Dermis blood vessel endothelial cell (primary cell): Measurements from ENCODE around the gene FXYD7. TPM values are rescaled to one million over a fixed set of nuclear protein-coding genes. Genes with fewer than 3 reads are reported as not detected.
"Not testable (repeated sequence)": the region's sequence is repeated elsewhere in the genome, so short reads cannot be mapped to it uniquely, and the experiment has no call there.

Experiments
- DNase-seq: peaks from one replicate; pipeline ENCODE4 v3.0.0; 2010
- total RNA-seq: library from RNA; depleted of rRNA; stranded (reverse); fragments of >200 nt; gene quantifications from 2 replicates; pipeline ENCODE4 v1.2.3, GENCODE V29; 2014

The FXYD7 gene, protein sequence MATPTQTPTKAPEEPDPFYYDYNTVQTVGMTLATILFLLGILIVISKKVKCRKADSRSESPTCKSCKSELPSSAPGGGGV
- not detected in 2 replicates for total RNA-seq

DNA sequence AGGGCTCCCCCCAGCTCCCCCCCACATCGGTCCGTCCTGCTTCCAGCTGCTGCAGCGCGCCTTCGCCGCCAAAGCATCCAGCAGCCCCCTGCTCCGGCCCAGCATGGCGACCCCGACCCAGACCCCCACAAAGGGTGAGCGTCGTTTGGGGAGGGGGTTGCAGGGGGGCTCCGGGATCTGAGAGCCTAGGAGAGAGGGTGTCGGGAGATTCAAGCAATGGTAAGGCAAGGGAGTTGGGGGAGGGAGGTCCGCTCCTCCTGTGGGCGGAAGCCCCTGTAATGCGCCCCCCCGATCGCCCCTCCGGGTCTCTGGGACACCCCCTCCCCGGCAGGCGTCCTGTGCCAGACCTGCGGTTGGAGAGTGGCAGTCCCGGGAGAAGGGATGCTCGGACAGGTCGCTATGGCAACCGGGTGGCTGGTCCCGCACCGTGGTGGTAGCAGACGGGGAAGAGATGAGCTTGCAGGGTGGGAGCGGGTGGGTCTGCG, at the start of gene FXYD7:
TSS of gene FXYD7 (plus strand) at position 25 of the 485 bp plus-strand sequence. CDS start at position 104, 79 bp downstream.
- DNase-seq, result no peak

DNA sequence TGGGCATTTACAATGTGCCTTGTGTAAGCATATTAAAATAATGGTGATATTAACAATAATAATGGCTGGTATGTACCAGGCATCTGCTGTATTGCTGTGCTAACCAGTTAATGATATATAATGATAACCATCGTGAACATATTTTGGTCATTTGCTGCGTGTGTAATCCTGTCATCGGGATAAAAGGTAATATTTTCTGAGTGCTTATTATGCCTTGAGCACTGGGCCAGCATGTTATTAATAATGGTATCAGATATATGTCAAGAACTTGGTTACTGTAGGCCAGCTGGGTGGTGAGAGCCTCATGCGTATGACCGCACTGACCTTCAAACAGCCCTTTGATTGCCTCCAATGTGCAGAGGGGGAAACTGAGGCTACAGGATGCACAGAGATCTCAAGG, 49.6 kb upstream of the FXYD7 start:
- no peak for DNase-seq

DNA sequence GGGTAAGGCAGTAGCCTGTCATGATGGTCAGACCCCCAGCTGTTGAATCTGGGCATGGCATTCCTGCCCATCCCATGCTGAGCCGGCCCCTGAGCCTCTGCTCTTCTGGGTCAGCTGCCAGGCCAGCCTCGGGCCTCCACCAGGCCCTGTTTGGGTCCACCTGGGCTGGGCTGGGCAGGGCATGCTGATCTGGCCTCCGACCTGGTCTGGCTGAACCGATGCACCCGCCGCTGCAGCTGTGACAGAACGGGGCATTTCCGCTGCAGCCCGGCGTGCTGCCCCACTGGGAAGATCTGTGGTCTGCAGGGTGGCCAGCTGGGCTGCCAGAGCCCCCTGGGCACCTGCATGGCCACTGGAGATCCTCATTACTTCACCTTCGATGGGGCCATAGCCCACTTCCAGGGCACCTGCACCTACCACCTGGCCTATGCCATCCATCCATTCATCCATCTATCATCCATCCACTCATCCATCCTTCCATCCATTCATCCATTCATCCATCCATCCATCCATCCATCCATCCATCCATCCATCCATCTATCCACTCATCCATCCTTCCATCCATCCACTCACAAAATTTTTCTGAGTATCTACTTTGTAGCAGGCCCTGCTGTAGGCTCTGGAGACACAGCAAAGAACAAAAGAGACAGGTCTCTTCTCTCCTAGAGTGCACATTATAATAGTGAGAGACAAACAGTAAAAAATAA, 49.0 kb upstream of the FXYD7 start:
- no peak for DNase-seq

DNA sequence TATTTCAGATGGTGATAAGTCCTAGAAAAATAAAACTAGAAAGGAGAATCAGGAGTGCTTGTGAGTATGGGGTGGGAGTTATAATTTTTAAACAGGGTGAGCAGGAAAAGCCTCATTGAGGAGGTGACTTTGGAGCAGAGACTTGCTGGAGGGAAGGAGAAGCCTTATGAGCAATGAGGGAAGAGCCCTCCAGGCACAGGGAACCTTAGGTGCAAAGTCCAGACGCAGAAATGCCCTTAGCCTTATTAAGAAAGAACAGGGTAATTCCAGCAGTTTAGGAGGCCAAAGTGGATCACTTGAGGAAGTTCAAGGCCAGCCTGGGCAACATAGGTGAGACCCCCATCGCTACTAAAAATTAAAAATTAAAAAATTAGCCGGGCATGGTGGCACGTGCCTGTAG, 48.4 kb upstream of the FXYD7 start:
- DNase-seq, result no peak

DNA sequence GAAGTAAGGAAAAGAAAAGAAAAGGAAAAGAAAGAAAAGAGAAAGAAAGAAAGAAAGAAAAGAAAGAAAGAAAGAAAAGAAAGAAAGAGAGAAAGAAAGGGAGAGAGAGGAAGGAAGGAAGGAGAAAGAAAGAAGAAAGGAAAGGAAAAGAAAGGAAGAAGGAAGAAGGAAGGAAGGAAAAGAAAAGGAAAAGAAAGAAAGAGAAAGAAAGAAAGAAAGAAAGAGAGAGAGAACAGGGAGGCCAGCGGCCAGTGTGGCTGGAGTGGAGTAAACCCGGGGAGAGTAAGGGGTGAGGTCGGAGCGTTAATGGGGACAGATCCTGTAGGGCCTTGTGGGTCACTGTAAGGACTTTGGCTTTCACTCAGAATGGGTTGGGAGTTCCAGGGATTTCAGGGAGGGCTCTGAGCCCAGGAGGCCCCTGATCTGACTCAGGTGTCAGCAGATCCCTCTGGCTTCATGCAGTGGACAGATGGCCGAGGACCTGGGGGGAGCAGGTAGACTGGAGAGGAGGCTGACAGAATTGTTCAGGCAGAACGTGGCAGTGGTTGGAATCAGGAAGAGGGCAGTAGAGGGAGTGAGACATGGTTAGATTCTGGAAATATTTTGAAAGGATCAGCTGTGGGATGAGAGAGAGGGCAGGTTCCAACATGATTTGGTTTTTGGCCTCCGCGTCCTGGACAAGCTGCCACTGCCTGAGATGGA, 47.2 kb upstream of the FXYD7 start:
- no peak for DNase-seq

DNA sequence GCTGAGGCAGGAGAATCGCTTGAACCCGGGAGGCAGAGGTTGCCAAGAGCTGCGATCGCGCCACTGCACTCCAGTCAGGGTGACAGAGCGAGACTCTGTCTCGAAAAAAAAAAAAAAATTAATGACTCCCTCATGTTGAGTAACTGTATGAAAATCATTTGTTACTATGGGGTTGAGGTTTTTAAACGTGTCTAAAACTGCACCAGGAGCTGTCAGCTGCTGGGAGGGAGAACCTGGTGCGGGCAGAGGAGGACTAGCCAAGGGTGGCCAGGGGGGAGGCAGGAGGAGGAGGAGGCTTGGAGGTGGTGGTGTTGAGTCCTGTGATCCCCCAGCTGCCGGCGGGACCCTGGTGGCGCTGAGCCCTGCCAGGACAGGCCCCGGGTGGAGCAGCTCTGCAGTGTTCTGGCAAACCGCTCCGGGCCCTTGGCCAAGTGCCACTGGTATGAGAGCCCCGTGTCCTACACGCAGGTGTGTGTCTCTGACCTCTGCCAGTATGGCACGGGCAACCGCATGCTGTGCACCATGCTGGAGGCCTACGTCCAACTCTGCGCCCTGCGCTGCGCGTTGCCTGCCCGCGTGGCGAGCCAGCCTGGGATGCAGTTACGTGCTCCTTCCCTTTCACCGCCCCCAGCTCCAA, 44.5 kb upstream of the FXYD7 start:
- no peak for DNase-seq

DNA sequence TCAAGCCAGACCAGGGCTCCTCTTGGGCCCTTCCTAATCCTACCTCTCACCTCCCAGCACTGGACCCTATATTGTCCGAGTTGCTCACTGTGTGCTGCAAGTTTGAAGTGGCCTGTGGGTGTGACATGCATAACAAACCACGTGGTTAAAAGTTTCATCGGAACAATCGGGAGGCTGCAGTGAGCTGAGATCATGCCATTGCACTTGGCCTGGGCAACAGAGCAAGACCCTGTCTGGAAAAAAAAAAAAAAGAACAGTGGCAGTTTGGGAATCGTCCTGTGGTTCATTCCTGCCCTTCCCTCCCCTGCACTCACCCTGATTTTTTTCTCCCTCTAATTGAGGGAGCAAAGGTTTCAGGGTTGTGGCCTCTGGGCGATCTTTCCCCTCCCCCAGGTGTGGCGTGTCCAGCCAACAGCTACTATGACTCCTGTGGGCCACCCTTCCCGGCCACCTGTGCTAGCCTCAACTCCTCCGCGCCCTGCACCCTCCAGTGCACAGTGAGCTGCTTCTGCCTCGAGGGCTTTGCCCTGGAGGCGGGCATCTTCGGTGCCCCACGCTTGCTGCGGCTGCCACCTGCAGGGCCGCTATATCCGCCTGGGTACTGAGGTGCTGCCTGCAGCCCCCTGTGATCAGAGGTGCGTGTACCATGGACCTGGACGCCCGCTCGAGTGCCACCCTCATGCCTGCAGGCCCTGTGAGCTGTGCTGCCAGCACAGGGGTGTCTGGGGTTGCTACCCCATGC, 43.7 kb upstream of the FXYD7 start:
- no peak for DNase-seq

DNA sequence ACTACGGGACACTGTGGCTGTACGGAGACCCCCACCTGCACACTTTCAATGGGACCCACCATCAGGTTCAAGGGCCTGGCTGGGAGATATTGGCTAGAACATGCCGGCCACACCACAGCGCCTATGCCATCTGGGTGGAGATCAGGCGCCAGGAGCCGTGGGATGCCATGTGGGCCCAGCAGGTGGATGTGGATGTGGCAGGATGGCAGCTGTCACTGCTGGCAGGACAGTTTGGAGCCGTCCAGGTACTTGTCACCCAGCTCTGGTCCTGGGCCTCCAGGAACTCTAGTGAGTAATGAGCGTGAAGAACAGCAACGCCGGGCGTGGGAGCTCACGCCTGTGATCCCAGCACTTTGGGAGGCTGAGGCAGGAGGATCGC, 43.2 kb upstream of the FXYD7 start:
- no peak for DNase-seq

DNA sequence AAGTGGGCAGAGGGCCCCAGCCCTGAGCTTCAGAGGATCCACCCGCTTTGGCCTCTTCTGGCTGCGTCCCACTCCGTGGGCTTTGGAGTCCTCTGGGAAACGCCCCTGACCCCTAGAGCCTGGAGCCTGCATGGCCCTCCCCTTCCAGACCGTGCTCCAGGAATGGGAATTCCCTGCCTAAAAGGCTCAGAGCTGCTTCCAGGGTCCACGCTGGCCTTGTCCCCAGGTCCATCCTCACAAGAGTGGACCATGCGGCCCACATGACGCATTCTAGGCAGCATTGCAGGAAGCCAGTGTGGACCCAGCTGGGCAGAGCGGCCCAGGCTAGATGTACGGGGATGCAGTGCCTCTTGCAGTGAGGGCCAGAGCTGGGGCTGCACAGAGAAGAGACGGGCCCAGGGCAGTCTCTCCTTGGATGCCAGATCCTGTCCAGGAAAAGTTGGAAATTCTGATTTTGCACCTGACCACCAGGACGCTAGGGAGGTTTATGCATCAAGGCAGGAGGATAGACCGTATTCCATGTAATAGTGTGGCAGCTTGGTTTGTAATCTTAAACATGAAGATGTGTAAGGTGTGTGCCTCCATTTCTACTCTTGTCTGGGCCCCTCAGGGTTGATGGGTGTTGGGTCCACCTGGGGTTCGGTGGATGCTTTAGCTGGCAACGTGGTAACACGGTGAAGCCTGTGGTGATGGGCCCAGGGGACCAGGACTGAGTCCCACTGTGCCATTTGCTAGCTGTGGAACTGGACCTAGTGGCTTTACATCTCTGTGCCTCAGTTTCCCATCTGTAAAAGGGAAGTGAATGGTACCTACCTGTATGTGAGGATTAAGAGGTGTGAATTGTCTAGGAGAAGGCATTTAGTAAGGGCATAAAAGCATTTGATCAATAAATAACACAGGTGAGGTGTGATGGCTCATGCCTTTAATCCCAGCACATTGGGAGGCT, 42.2 kb upstream of the FXYD7 start:
- no peak for DNase-seq

DNA sequence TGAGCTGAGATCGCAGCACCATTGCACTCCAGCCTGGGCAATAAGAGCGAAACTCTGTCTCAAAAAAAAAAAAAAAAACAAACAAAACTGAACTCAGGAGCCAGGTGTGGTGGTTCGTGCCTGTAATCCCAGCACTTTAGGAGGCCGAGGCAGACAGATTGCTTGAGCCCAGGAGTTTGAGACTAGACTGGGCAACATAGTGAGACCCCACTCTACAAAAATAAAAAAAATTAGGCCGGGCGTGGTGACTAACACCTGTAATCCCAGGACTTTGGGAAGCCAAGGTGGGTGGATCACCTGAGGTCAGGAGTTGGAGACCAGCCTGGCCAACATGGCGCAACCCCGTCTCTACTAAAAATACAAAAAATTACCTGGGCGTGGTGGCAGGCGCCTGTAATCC, 41.1 kb upstream of the FXYD7 start:
- not testable (repeated sequence) for DNase-seq

DNA sequence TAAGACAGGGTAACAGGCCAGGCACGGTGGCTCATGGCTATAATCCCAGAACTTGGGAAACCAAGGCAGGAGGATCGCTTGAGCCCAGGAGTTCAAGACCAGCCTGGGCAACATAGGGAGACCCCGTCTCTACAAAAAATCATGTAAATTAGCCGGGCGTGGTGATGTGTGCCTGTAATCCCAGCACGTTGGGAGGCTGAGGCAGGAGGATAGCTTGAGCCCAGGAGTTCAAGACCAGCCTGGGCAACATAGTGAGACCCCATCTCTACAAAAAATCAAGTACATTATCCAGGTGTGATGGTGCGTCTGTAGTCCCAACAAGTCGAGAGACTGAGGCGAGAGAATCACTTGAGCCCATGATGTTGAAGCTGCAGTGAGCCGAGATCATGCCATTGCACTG, 39.4 kb upstream of the FXYD7 start:
- not testable (repeated sequence) for DNase-seq

DNA sequence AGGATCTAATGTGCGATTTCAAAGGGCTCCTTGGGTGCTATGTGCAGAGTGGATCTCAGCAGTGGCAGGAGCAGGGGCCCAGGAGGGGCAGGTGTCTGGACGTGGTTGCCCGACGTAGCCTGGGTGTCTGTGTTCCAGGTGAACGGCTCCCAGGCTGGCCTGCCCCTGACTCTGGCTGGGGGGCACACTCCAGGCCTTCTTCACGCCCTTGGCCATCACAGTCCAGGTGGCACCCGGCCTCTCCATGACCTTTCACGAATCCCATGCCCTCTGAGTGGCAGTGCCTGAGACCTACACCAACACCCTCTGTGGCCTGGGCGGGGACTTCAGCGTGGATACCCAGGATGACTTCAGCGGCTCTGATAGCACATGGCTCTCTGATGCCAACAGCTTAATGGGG, 38.7 kb upstream of the FXYD7 start:
- DNase-seq, result no peak

DNA sequence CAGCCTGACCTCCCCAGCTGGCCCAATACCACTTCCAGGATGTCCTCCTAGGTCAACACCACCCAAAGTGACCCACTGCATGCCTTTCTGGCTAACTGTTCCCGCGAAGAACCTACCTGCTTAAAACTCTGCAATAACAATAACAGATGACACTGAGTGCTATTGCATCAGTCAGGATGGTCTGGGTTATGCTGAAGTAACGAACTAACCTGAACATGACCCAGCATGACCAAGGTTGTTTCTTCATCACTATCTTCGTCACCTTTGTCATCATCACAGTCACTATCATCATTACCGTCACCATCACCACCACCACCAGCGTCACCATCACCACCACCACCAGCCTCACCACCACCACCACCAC, 38.0 kb upstream of the FXYD7 start:
- no peak for DNase-seq

DNA sequence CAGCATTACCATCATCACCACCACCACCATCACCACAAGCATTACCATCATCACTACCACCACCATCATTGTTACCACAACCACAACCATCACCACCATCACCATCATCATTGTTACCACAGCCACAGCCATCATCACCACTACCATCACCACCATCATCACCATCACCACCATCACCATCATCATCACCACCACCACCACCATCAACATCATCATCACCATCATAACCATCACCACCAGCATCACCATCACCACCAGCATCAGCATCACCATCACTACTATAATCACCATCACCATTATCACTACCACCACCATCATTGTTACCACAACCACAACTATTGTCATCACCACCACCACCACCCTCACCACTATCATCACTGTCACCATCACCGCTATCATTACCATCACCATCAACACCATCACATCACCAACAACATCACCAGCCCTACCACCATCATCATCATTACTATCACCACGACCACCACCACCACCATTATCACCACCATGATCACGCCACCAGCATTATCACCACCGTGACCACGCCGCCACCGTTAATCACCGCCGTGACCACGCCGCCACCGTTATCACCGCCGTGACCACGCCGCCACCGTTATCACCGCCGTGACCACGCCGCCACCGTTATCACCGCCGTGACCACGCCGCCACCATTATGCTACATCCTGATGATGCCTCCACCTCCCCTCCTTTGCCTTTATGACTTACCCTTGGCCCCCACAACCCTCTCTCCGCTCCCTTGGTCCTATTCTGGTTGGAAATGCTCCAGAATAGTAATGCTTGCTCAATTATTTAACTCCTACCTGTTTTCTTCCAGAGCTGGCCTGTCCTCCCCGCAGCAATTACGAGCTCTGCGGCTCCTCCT, 37.4 kb upstream of the FXYD7 start:
- no peak for DNase-seq

DNA sequence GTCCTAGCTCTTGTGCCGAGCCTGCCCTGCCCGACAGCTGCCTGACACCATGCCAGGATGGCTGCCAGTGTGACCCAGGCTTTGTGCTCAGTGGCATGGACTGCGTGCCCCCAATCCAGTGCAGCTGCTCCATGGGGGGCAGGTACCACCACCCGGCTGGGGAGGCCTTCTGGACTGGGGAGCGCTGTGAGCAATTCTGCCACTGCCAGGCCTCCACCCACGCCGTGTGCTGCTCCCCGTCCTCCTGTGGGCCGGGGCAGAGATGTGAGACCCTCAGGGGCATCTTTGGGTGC, 36.8 kb upstream of the FXYD7 start:
- no peak for DNase-seq

DNA sequence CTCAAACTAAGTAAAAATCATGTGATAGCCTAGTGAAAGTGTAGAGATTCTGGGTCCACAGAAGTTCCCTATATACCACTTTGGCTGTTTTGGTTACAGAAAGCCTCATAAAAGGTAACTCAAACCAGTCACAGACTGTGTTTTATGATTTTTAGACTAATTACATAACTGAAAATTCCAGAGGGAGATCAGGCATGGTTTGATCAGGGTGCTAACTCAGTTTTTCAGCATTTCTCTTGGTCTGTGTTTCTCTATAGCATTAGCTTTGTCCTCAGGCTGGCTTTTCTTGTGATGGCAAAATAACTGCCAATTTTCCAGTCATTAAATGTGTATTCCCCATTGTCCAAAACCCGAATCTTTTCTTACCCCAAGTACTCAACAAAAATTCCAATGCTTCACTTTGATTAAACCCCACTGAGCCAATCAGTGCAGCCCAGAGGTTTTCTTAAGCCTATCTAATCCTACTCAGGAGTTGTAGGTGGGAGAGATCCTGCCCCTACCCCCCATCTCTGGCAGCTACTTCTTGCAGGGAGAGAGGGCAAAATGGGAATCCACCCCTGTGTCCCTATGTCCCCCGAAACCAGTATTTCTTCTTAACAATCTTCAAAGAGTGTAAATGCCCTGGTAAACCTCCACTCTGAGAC, 36.0 kb upstream of the FXYD7 start:
- no peak for DNase-seq

DNA sequence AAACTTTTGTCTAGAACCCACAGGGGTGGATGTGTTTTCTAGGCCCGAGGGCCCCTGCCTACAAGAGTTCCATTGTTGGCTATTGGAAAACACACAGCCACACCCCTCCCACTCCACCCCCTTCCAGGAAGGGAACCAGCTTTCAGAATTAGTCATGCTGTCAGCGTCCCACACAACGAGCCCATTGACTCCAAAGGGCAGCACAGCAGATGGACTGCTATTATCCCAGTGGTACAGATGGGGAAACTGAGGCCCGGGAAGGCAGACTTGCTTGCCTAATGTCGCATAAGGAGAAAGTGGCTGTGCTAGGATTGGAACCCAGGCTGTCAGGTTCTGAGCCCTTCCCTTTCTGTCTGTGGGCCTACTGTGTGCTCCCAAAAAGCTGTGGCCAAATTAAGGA, 35.5 kb upstream of the FXYD7 start:
- peak; percentile 26 for DNase-seq

DNA sequence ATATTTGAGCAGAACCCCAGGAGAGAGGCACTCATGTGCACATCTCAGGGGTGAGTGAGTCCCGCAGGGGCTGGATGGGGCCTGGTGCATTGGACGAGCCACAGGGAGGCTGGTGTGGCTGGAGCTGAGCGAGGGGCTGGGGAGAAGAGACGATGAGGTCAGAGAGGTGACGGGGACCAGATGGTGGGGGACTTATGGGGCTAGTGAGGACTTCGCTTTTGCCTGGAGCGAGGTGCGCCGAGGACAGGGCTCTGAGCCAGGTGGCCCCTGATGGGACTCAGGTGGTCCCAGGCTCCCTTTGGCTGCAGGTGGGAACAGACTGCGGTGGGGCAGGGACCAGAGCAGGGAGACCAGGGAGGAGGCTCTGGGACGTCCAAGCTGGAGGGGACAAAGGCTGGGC, 34.3 kb upstream of the FXYD7 start:
- DNase-seq, result no peak

DNA sequence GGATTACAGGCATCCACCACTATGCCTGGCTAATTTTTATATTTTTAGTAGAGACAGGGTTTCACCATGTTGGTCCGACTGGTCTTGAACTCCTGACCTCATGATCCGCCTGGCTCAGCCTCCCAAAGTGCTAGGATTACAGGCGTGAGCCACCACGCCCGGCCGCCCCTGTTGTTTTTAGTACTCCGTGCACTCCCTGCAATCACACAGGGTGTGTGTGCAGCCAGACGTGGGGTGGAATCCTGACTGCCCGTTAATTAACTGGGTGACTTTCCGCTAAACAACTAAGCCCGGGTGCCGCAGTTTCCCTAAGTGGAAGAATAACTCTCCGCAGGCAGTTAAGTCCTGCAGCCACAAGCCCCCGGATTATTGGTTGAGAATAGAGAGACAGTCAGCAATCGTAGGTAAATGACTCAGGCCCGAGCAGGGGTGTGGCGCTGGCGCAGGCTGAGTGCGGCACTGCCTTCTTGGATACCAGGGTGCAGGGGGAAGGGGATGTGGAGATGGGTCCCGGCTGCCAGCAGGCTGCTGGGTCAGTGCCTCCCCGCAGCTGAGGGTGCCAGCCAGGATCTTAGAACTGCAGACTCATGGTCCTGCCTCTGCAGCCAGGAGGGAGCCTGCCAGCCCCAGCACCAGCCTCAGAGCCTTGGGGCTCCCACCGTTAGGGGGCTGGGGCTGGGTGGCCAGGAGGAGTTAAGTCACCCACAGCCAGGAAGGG, 33.5 kb upstream of the FXYD7 start:
- DNase-seq, result no peak

DNA sequence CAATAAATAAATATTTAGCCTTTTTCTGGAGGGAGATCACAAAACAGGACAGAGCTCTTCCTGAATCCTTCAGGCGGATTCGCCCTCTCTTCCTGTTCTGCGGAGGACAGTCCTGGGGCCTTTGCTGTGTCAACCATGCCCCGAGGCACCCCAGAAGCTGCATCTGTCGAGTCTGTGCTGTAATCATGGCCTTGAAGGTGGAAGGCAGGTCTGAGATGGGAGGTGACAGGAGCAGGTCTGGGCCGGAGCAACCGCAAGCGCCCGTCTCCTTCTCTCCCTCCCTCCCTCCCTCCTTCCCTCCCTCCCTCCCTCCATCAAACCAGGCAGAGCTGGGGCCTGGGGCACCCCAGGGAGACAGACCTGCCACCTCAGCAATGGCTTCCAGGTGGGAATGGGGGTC, 32.1 kb upstream of the FXYD7 start:
- DNase-seq, result no peak
